ENCODE results near the gene RAB33A. TPM values are rescaled to one million over a fixed set of nuclear protein-coding genes. Genes with fewer than 3 reads are reported as not detected.

RAB33A gene
- total and polyA plus RNA-seq, 9 of the 15 experiments (the other 6 are each of a cell fraction or from before 2014, with no cell fraction given), result 0.04 to 0.20 (median 0.06) TPM; not detected in 4

DNA sequence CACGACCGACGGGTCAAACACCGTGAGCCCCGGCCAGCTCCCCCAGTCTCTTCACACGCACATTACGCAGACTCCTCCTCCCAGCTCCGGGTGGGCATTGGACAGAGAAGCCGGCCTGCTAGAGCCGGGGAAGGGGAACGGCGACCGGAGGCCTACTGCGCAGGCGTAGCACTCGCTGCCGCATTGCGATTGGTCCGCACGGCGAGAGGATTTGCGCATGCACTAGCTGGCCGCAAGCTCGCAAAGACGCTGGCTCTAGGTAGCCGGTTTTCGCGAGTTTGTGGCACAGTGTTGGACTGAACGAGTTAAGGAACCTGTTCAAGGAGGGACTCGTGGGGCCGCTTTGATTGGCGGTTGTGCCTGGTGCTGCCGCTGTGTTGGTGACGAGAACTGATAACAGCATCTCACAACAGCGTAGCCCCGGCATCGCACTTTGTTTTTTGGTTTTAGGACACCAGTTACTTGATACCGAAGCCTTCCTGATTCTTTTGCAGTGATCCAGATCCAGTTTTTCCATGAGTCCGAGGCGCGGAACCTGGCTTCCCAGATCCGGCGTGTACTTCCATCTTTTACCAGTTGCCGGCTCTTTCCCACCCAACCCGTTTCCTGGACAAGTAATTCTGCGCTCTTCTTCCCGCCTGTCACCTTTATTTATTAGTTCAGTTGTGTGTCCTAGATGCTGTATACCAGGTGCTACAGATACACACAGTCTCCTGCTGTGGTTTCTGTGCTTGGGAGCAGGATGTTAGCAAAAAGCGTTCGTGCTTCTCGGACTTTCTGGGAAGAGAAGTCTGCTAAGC lies 5.9 kb upstream of the RAB33A start, which contains the start of gene AIFM1 (continued):
- TF ChIP-seq, protein P1, sequence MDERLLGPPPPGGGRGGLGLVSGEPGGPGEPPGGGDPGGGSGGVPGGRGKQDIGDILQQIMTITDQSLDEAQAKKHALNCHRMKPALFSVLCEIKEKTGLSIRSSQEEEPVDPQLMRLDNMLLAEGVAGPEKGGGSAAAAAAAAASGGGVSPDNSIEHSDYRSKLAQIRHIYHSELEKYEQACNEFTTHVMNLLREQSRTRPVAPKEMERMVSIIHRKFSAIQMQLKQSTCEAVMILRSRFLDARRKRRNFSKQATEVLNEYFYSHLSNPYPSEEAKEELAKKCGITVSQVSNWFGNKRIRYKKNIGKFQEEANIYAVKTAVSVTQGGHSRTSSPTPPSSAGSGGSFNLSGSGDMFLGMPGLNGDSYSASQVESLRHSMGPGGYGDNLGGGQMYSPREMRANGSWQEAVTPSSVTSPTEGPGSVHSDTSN (CRISPR knock-in tag; IDR thresholded peaks at IDR 0.05; ENCODE audit: low read depth), result no peak
- TF ChIP-seq, protein P1 (tag; conservative IDR thresholded peaks at IDR 0.05; ENCODE audit: low read depth), result peak; percentile 85
- TF ChIP-seq, protein P2, sequence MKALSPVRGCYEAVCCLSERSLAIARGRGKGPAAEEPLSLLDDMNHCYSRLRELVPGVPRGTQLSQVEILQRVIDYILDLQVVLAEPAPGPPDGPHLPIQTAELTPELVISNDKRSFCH (CRISPR knock-in tag; IDR thresholded peaks at IDR 0.05), result no peak
- TF ChIP-seq, protein P2 (tag; IDR thresholded peaks at IDR 0.05), result no peak
- peak; percentile 93 for TF ChIP-seq POLR2A (conservative IDR thresholded peaks at IDR 0.05)
- TF ChIP-seq PHB (CRISPR knock-in tag; IDR thresholded peaks at IDR 0.05), result no peak
- TF ChIP-seq ZNF408 (CRISPR knock-in tag; IDR thresholded peaks at IDR 0.05; ENCODE audit: low read depth), result no peak
- no peak for TF ChIP-seq MYNN (IDR thresholded peaks at IDR 0.05)
- TF ChIP-seq MYNN (CRISPR knock-in tag; IDR thresholded peaks at IDR 0.05), result no peak
- TF ChIP-seq, protein P3, sequence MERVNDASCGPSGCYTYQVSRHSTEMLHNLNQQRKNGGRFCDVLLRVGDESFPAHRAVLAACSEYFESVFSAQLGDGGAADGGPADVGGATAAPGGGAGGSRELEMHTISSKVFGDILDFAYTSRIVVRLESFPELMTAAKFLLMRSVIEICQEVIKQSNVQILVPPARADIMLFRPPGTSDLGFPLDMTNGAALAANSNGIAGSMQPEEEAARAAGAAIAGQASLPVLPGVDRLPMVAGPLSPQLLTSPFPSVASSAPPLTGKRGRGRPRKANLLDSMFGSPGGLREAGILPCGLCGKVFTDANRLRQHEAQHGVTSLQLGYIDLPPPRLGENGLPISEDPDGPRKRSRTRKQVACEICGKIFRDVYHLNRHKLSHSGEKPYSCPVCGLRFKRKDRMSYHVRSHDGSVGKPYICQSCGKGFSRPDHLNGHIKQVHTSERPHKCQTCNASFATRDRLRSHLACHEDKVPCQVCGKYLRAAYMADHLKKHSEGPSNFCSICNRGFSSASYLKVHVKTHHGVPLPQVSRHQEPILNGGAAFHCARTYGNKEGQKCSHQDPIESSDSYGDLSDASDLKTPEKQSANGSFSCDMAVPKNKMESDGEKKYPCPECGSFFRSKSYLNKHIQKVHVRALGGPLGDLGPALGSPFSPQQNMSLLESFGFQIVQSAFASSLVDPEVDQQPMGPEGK (CRISPR knock-in tag; IDR thresholded peaks at IDR 0.05; ENCODE audit: borderline replicate concordance), result no peak
- TF ChIP-seq KDM1A (IDR thresholded peaks at IDR 0.05), result peak; percentile 19 to 62; a peak in 2 of 4 replicates
- TF ChIP-seq CHD4 (IDR thresholded peaks at IDR 0.05; ENCODE audit: insufficient read depth, insufficient replicate concordance, low read depth, low read length, poor library complexity, severe bottlenecking), result no peak
- TF ChIP-seq SOX6 (IDR thresholded peaks at IDR 0.05), result peak; percentile 70; the same call in 1 of the 2 replicates
- TF ChIP-seq, protein P4, sequence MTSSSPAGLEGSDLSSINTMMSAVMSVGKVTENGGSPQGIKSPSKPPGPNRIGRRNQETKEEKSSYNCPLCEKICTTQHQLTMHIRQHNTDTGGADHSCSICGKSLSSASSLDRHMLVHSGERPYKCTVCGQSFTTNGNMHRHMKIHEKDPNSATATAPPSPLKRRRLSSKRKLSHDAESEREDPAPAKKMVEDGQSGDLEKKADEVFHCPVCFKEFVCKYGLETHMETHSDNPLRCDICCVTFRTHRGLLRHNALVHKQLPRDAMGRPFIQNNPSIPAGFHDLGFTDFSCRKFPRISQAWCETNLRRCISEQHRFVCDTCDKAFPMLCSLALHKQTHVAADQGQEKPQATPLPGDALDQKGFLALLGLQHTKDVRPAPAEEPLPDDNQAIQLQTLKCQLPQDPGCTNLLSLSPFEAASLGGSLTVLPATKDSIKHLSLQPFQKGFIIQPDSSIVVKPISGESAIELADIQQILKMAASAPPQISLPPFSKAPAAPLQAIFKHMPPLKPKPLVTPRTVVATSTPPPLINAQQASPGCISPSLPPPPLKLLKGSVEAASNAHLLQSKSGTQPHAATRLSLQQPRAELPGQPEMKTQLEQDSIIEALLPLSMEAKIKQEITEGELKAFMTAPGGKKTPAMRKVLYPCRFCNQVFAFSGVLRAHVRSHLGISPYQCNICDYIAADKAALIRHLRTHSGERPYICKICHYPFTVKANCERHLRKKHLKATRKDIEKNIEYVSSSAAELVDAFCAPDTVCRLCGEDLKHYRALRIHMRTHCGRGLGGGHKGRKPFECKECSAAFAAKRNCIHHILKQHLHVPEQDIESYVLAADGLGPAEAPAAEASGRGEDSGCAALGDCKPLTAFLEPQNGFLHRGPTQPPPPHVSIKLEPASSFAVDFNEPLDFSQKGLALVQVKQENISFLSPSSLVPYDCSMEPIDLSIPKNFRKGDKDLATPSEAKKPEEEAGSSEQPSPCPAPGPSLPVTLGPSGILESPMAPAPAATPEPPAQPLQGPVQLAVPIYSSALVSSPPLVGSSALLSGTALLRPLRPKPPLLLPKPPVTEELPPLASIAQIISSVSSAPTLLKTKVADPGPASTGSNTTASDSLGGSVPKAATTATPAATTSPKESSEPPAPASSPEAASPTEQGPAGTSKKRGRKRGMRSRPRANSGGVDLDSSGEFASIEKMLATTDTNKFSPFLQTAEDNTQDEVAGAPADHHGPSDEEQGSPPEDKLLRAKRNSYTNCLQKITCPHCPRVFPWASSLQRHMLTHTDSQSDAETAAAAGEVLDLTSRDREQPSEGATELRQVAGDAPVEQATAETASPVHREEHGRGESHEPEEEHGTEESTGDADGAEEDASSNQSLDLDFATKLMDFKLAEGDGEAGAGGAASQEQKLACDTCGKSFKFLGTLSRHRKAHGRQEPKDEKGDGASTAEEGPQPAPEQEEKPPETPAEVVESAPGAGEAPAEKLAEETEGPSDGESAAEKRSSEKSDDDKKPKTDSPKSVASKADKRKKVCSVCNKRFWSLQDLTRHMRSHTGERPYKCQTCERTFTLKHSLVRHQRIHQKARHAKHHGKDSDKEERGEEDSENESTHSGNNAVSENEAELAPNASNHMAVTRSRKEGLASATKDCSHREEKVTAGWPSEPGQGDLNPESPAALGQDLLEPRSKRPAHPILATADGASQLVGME (CRISPR knock-in tag; IDR thresholded peaks at IDR 0.05), result no peak
- TF ChIP-seq YY1 (IDR thresholded peaks at IDR 0.05; ENCODE audit: borderline replicate concordance in 1 of 3, control insufficient read depth in 1 of 3, extremely low read depth in 1 of 3, insufficient read depth in 3 of 3, insufficient read length in 1 of 3, insufficient replicate concordance in 2 of 3, low read depth in 1 of 3, low read length in 2 of 3), result peak in 2 of 3 experiments; percentile 59 to 79
- TF ChIP-seq ZNF274 (IDR thresholded peaks at IDR 0.05; ENCODE audit: borderline replicate concordance, low read depth, low read length), result no peak

Data from K562 (cell line).